Measurements from ENCODE around the gene BCL2L1. TPM values are rescaled to one million over a fixed set of nuclear protein-coding genes. Genes with fewer than 3 reads are reported as not detected.

Gene BCL2L1
- polyA plus RNA-seq, 1 of the 3 experiments (the other 2 are of a cell fraction) = 99.9 TPM

DNA sequence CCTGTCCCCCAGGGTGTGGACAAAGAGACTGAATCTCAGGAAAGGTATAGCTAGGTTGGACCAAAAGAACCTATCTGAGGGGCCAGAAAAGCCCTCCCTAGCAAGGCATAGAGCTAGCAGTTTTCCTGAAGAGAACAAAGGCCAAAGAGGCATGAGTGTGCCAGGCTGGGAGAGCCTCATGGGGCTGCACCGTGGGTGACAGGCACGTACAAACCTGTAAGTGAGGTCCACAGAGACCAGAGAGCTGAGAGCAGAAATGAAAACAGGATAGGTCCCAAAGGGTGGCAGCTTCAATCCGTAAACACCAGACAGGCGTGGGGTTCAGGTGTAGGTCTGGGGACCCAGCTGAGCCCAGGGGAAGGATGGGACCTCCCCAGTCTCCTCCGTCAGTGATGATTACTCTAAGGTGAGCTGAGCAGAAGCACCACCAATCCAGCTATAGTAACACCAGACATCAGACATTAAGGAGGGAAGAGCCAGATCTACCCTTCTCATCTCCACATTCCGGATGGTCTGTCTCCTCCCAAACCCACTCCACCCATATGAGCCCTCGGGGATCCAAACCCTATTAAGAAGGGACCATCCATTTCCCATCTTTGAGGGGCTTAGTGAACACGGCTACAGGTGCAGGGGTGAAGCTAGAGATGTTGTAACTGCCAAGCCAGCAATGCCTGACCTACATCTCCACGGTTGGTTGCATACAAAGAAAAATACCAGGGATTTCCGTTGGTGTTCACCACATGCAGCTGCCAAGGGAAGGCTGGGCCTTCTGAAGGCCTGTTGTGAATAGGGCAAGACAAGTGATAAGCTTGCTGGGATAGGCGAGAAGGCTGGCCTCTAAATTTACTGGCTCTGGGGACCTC, 38.3 kb downstream of the BCL2L1 start (continued):
- TF ChIP-seq CHD2 (IDR thresholded peaks at IDR 0.05; ENCODE audit: low read length, partially characterized antibody) = no peak
- TF ChIP-seq FOSL2 (IDR thresholded peaks at IDR 0.05; ENCODE audit: borderline replicate concordance, low read depth) = no peak
- TF ChIP-seq RXRA (IDR thresholded peaks at IDR 0.05; ENCODE audit: borderline replicate concordance, low read depth) = no peak
- TF ChIP-seq SMC3 (IDR thresholded peaks at IDR 0.05; ENCODE audit: low read depth, low read length) = no peak
- no peak for TF ChIP-seq FOXJ3 (CRISPR knock-in tag; IDR thresholded peaks at IDR 0.05)

DNA sequence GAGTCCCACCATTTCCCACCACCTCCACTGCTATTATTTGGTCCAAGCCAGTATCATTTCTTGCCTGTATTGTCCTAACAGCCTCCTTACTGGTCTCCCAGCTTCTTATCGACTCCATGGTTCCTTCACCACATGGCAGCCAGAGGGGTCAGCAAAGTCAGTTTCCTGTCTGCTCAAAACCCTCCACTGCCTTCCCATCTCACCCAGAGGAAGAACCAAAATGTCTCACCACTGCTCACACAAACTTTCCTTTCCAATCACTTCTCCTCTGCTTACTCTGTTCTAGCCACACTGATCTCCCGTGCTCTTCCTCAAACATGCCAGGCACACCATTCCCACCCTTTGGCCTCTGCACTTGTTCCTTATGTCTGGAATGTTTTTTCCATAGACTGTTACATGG, 39.7 kb downstream of the BCL2L1 start:
- CTCF ChIA-PET = interaction anchor here (0.8 to 3.5 kb wide), 2 partner anchors 21 to 41 kb away, joined by 3 to 13 read pairs; no protein-coding TSS in a partner anchor
- peaks cover 10 to 19% of the 10 kb centered on the region in 2 experiments for H3K36me3 ChIP-seq (replicated peaks in 1 of 2; ENCODE audit: control insufficient read depth in 1 of 2, insufficient read depth in 2 of 2, low read length in 1 of 2)

More for the DNA sequence above, 39.7 kb downstream of the BCL2L1 start:
- Histone ChIP-seq H3F3A (replicated peaks; ENCODE audit: insufficient read depth) (peaks cover 17% of the 10 kb centered on the region), H3K9ac (no peak overlapping the region), H3K4me1 (ENCODE audit: control insufficient read depth in 1 of 2, insufficient read depth in 2 of 2, low read depth in 1 of 2, low read length in 1 of 2) (peaks cover 16 to 27% of the 10 kb centered on the region in 2 experiments; a peak in 3 of 4 replicates), H3K27me3 (ENCODE audit: insufficient read depth) (no peaks in the 10 kb centered on the region), H3K9me2 (no peaks in the 10 kb centered on the region), H3K4me3 (ENCODE audit: low read depth in 2 of 2, low read length in 1 of 2) (no peak overlapping the region), H3K79me2 (ENCODE audit: insufficient read depth) (peaks cover 99% of the 10 kb centered on the region), H3K4me2 (no peak overlapping the region), H4K20me1 (ENCODE audit: insufficient read depth) (no peaks in the 10 kb centered on the region), H2AFZ (ENCODE audit: low read depth) (no peak overlapping the region), H3K9me3 (no peaks in the 10 kb centered on the region), H3K27ac (ENCODE audit: low read depth in 2 of 2, low read length in 1 of 2) (no peak overlapping the region)
- 99% methylated on average over 2 of the region's 2 CpGs for WGBS (ENCODE audit: low lambda C conversion rate)
- no peak for DNase-seq
- POLR2A ChIA-PET = no interaction called here
- TF ChIP-seq CHD2 (IDR thresholded peaks at IDR 0.05; ENCODE audit: low read length, partially characterized antibody) (no peak), MXI1 (IDR thresholded peaks at IDR 0.05; ENCODE audit: low read depth, low read length) (no peak), RAD21 (IDR thresholded peaks at IDR 0.05; ENCODE audit: low read length) (no peak), JUND (IDR thresholded peaks at IDR 0.05) (no peak), NFIC (IDR thresholded peaks at IDR 0.05; ENCODE audit: borderline replicate concordance) (no peak), POLR2AphosphoS5 (IDR thresholded peaks at IDR 0.05; ENCODE audit: low read depth, low read length) (no peak), SIN3A (IDR thresholded peaks at IDR 0.05; ENCODE audit: borderline replicate concordance, low read depth, low read length) (no peak), SMC3 (IDR thresholded peaks at IDR 0.05; ENCODE audit: low read depth, low read length) (no peak), RCOR1 (IDR thresholded peaks at IDR 0.05; ENCODE audit: low read length) (no peak), FOXJ3 (CRISPR knock-in tag; IDR thresholded peaks at IDR 0.05) (no peak), TCF12 (IDR thresholded peaks at IDR 0.05) (no peak), FOSL2 (IDR thresholded peaks at IDR 0.05; ENCODE audit: borderline replicate concordance, low read depth) (no peak)
- TF ChIP-seq, protein P1, sequence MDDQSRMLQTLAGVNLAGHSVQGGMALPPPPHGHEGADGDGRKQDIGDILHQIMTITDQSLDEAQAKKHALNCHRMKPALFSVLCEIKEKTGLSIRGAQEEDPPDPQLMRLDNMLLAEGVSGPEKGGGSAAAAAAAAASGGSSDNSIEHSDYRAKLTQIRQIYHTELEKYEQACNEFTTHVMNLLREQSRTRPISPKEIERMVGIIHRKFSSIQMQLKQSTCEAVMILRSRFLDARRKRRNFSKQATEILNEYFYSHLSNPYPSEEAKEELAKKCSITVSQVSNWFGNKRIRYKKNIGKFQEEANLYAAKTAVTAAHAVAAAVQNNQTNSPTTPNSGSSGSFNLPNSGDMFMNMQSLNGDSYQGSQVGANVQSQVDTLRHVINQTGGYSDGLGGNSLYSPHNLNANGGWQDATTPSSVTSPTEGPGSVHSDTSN (IDR thresholded peaks at IDR 0.05) = no peak
- TF ChIP-seq, protein P2, sequence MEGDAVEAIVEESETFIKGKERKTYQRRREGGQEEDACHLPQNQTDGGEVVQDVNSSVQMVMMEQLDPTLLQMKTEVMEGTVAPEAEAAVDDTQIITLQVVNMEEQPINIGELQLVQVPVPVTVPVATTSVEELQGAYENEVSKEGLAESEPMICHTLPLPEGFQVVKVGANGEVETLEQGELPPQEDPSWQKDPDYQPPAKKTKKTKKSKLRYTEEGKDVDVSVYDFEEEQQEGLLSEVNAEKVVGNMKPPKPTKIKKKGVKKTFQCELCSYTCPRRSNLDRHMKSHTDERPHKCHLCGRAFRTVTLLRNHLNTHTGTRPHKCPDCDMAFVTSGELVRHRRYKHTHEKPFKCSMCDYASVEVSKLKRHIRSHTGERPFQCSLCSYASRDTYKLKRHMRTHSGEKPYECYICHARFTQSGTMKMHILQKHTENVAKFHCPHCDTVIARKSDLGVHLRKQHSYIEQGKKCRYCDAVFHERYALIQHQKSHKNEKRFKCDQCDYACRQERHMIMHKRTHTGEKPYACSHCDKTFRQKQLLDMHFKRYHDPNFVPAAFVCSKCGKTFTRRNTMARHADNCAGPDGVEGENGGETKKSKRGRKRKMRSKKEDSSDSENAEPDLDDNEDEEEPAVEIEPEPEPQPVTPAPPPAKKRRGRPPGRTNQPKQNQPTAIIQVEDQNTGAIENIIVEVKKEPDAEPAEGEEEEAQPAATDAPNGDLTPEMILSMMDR (IDR thresholded peaks at IDR 0.05) = no peak
- TF ChIP-seq, protein P3, sequence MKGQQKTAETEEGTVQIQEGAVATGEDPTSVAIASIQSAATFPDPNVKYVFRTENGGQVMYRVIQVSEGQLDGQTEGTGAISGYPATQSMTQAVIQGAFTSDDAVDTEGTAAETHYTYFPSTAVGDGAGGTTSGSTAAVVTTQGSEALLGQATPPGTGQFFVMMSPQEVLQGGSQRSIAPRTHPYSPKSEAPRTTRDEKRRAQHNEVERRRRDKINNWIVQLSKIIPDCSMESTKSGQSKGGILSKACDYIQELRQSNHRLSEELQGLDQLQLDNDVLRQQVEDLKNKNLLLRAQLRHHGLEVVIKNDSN (IDR thresholded peaks at IDR 0.05; ENCODE audit: borderline replicate concordance, low read depth) = no peak
- TF ChIP-seq, protein P4, sequence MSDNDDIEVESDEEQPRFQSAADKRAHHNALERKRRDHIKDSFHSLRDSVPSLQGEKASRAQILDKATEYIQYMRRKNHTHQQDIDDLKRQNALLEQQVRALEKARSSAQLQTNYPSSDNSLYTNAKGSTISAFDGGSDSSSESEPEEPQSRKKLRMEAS (IDR thresholded peaks at IDR 0.05; ENCODE audit: low read depth) = no peak
- TF ChIP-seq, protein P5, sequence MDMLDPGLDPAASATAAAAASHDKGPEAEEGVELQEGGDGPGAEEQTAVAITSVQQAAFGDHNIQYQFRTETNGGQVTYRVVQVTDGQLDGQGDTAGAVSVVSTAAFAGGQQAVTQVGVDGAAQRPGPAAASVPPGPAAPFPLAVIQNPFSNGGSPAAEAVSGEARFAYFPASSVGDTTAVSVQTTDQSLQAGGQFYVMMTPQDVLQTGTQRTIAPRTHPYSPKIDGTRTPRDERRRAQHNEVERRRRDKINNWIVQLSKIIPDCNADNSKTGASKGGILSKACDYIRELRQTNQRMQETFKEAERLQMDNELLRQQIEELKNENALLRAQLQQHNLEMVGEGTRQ (IDR thresholded peaks at IDR 0.05; ENCODE audit: borderline replicate concordance, low read depth, low read length) = no peak
- TF ChIP-seq, protein P6, sequence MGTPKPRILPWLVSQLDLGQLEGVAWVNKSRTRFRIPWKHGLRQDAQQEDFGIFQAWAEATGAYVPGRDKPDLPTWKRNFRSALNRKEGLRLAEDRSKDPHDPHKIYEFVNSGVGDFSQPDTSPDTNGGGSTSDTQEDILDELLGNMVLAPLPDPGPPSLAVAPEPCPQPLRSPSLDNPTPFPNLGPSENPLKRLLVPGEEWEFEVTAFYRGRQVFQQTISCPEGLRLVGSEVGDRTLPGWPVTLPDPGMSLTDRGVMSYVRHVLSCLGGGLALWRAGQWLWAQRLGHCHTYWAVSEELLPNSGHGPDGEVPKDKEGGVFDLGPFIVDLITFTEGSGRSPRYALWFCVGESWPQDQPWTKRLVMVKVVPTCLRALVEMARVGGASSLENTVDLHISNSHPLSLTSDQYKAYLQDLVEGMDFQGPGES (IDR thresholded peaks at IDR 0.05; ENCODE audit: low read depth, low read length) = no peak

Measured in SK-N-SH (cell line).